ENCODE measurements around the gene DDX10.

Gene DDX10

GRCh38 chr11:108872781-108873291 is 208.0 kb downstream of the DDX10 start:
- DNase-seq (ENCODE audit: low spot score): no peak

- DNase-seq (ENCODE audit: low spot score): no peak
These were observed 208.4 kb downstream of the DDX10 start for GRCh38 chr11:108873310-108873709.

DNA sequence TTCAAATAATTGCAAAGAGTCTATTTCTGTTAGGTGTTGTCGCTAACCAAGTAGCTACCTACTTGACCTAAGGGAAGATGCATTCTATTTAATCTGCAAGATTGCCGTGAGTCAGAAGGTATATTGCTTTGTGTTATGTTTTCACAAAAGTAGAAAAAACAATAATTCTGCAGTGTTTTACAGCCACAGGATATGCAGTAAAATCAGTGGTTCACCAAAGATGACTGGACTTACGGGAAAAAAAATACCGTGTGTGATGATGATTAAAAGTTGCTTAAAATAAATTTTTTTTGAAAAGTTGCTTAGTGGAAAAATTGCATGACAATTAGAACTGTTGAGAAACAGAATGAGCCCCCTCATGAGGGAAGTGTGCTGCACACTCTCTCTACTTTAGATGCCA is 209.1 kb downstream of the DDX10 start:
- DNase-seq (ENCODE audit: low spot score): no peak

GRCh38 chr11:108875134-108875533 is 210.3 kb downstream of the DDX10 start:
- no peak for DNase-seq (ENCODE audit: low spot score)

- DNase-seq (ENCODE audit: low spot score): no peak
These were observed 212.3 kb downstream of the DDX10 start for GRCh38 chr11:108877178-108877577.

- no peak for DNase-seq (ENCODE audit: low spot score)
These were observed 215.6 kb downstream of the DDX10 start for GRCh38 chr11:108880510-108880909.

DNA sequence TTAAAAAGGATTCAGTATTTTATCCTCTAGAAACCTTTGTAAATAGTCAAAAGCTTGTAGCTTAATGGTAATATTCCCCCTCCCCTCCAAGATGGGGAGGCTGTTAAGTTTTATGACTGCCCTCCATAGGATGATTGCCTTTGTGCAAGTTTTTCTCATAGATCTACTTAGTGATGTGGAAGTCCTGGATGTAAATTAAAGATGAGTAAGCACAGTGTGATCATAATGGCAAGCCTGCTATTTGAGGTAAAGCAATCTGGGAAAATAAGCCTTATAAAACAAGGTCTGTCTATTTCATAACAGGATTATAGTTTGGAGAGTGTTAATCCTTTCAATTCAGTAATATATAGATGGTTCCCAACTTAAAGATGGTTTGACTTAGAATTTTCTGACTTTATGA is 216.3 kb downstream of the DDX10 start:
- DNase-seq (ENCODE audit: low spot score): no peak

DNA sequence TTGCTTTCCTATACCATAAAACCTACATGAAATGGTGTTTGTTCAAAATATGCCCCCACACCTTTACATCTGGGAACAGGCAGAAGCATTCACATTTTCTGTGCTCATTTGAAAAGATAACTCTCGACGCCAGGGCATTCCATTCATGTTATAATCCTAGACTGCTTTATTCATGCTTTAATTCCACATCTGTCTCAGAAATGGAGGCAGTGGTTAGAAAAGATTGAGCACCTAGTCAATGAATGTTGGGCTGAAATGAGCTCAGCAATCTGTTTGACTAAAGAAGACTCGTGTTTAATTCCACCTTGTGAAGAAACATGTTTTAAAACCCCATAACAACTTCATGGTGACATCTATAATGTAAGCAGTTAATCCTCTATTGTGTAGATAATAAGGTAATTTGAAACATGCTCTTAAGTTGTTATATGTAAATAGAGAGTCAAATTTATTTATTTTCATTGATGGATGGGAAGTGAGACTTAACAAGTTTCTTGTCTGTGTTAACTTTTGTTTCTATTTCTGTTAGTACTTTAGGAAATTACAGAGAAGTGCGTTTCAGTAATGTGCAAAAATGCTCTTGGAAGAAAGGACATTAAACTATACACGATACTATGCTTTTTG is 217.5 kb downstream of the DDX10 start:
- DNase-seq (ENCODE audit: low spot score): no peak

GRCh38 chr11:108886005-108886659 is 221.3 kb downstream of the DDX10 start:
- DNase-seq (ENCODE audit: low spot score): no peak

DNA sequence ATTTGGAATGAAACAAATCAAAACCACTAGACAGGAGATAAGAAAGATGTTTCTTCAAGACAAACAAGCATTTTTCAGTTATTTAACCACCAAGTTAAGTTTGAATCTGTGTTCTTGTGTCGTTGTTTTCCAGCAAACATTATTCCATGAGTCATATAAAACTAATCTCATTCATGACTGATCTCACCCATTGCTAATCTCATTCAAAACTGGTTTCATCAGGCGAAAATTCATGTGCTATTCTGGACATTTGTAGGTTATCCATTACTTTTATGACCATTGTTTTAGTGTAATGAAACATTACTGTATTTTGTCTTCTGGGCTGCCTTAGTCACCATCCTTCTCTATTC is 221.8 kb downstream of the DDX10 start:
- DNase-seq (ENCODE audit: low spot score): peak; percentile 41

GRCh38 chr11:108887436-108888238 is 222.8 kb downstream of the DDX10 start:
- no peak for DNase-seq (ENCODE audit: low spot score)

DNA sequence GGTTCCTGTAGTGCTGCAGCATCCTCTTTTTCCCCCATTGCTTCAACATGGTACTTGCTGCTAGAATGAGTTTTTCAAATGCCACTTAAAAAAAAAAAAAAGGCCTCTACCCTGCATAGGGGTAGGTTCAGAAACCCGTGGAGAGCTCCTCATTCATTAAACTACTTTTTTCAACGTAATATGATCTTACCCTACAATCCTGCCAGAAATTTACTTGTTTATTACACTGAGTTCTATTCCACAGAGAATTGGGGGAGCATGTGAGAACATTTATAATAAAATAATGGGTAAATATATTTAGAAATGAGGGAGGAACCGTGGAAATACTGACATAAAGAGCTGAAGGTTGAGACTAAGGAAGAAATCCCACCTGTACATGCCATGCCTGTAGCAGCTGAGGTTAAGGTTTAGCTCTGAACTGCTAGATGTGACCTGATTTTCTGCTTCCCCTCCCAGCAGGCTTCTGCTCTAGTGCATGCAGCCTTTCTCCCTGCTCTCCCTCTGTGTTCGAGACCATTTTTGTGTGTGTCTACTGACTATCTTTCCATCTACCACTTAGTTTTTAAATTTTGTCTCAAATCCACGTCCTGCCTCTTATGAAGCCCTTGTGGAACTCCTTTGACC is 225.7 kb downstream of the DDX10 start:
- DNase-seq (ENCODE audit: low spot score): no peak

DNA sequence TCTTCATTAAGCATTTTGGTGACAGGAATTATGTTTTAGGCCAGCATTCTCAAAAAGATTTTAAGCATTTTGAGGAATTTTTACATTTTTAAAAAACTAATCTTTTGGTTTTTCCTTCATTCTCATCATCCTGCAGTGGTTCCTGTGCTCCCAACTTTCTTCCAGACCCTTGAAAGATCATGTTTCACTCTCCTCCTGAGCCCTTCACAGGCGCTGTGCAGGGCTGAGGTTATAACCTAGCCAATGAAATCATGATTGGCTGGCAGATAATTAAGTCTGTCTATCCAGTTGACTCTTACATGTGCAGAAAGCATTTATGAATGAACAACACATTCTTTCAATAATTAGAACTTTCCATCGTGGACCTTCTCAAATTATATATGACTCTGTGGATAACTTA is 226.3 kb downstream of the DDX10 start:
- DNase-seq (ENCODE audit: low spot score): no peak

DNA sequence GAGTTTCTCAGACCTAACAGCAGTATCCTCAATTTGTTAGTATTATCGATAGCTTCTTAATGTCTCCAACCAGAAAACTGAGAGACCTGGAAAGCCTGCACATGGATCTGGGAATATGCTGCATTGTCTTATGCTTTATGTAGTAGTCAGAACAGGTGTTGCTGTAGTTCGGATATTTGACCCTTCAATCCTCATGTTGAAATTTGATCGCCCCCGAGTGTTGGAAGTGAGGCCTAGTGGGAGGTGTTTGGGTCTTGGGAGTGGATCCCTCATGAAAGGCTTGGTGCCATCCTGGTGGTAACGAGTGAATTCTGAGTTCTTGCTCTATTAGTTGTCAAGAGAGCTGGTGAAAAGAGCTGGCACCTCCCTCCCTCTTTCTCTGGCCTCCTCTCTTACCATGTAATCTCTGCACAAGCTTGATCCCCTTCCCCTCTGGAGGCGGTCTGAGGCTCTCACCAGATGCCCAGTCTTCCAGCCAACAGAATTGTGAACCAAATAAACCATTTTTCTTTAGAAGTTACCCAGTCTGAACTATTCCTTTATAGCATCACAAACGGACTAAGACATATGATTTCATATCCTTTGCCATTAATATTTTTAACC is 227.1 kb downstream of the DDX10 start:
- no peak for DNase-seq (ENCODE audit: low spot score)

DNA sequence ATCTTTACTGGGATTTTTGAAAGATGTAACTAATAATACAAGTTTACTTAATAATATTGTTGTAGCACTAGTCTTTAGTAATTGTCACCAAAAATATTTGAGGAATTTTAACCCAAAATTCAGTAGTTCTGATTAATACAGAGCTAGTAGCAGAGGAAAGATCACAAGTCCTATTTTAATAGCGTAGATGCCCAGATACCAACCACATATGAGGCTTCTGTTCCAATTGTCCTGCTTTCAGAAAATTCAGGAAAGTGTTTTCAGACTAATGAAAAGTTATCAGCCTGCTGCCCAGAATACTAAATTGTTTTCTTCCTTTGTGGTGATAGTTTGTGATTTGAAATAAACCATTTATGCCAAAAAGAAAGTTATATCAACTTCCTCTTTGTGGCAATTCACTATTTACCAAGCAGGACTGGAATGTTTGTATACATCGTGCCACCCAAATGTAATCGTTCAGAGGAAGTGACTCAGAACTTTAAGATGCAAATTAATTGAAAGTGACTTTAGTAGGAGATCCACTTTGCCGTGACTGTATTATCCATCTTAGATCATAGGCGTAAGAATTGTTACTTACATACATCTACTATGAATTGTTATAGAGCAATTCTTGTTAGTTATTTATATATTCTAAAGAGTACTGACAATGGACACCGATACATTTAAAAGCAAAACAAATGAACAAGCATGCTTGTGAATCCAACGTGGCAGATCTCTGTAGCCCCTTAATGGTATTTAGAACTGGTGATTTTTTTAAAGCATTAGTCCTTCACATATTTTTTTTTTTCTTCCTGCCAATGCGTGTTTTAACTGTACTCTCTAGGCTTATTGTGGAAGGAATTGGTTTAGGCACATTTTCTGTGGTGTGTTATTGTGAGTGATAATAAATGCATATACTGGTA is 231.0 kb downstream of the DDX10 start:
- peak; percentile 74 for DNase-seq (ENCODE audit: low spot score)

DNA sequence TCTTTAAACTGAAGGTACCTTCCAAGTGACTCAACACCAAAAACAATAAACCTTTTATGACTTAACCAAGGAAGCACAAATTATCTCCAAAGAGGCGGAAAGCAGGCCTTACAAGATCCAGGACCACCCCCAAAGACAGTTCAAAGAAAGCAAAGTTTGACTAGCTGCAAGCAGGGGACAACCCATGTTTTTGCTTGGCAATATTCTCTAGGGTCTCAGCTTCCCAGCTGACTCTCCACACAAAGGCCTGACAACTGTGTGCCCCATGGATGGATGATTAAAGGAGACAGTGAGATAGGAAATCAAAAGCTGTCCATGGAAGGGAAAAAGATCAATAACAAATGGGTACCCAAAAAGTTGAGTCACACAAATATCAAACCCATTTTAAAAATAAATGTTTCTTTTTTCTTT is 232.2 kb downstream of the DDX10 start:
- no peak for DNase-seq (ENCODE audit: low spot score)

DNA sequence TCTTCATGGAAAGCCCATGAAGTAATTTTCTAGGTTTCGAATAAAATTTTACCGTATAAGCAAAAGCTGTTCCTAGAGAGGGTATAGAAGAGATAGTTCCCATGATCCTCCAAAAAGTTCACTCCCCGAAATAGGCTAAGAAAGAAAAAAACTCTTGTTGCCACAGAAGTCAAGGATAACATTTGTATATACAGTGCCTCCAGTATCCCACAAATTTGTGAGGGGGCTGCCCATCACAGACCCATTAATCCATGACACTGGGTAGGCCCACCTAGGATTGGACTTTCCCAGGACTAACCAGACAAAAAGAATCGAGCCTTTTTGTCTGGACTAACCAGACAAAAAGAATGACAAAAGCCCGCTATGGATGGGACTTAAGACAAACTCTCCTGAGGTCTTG is 233.0 kb downstream of the DDX10 start:
- DNase-seq (ENCODE audit: low spot score): no peak

- DNase-seq (ENCODE audit: low spot score): no peak
These were observed 236.5 kb downstream of the DDX10 start for GRCh38 chr11:108901359-108901758.

DNA sequence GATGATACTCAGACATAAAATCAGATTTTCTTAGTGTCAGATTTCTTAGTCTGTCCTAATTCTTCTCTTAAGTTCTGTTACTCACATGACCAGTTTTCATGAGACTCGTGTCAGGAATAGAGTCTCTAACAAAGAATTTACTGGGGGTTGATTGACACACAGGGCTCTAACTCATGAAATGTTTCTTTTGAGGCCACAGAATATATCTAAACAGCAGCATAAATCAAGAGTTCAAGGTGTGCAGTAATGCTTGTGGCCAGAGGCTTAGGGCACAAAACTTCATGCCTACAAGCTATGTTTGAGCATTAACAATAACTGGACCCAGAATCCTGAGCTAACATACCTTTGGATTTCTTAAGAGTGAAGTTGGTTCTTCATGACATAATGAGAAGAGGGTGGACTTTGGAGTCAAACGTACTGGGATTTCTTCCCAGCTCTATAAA is 237.2 kb downstream of the DDX10 start:
- DNase-seq (ENCODE audit: low spot score): no peak

DNA sequence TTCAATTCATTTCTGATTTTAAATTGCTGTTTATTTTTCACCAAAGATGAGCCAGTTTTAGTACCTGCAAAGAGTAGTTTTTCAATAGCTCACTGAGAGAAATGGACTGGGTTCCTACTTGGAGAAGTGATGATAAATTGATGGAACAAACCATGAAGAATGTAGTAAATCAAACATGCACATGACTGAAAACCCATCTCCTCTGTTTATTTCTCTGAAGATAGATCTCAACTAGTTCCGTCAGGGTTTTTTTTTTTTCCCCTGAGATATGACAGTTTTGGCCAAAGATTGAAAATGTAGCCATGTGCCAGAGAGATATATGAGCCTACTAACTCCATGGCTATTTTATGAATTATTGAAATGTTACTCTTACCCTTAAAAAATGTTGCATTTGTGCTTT is 239.6 kb downstream of the DDX10 start:
- DNase-seq (ENCODE audit: low spot score): no peak

- DNase-seq (ENCODE audit: low spot score): peak; percentile 95
These were observed 241.5 kb downstream of the DDX10 start for GRCh38 chr11:108906329-108906728.
